ENCODE results near the gene RPS15. TPM values are rescaled to one million over a fixed set of nuclear protein-coding genes. Genes with fewer than 3 reads are reported as not detected.

The RPS15 gene
- total and polyA plus RNA-seq, 2 of the 13 experiments (the other 11 are each of a cell fraction or from before 2014, with no cell fraction given), result 695 to 1,411 TPM

DNA sequence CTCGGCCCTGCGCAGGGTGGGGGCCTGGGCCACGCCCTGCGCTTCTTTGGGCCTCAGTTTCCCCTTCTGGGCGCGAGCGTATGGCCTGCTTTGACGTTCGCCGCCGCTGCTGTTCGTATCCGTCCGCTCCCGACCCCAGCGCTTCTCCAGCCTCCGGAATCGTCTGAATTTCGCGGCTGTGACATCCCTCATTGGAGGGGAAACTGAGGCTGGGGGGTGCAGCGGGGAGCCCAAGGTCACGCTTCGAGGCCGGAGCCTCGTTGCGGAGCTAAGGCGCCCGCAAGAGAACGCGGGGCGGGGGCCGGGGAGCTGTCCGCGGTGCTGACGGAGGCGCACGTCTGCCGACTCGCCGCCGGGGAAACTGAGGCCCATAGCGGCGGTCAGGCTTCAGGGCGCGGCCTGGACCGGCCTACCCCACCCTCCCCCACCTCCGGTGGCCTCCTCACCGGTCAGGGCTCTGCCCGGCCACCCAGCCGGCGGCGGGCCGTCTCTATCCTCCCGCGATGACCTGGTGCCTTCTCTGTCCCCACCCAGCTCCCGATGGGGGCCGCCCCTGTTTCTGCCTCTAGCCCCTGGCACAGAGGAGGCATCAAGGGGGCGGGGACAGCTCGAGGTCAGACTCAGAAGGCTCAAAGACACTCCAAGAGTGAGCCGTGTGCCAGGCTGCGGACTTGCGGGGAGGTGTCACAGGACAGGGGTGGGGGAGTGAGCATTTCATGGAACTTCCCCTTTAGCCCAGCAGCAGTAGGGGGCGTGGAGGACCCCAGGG, 8.7 kb downstream of the RPS15 start (continued):
- TF ChIP-seq STAT6 (CRISPR knock-in tag; IDR thresholded peaks at IDR 0.05; ENCODE audit: borderline replicate concordance), result no peak
- no peak for TF ChIP-seq GPN1 (CRISPR knock-in tag; IDR thresholded peaks at IDR 0.05; ENCODE audit: borderline replicate concordance)
- TF ChIP-seq ARID2 (CRISPR knock-in tag; IDR thresholded peaks at IDR 0.05; ENCODE audit: borderline replicate concordance), result no peak
- no peak for TF ChIP-seq ARHGAP35 (CRISPR knock-in tag; IDR thresholded peaks at IDR 0.05; ENCODE audit: borderline replicate concordance)
- TF ChIP-seq MAFF (IDR thresholded peaks at IDR 0.05; ENCODE audit: low read depth, low read length), result no peak
- TF ChIP-seq JUNB (CRISPR knock-in tag; IDR thresholded peaks at IDR 0.05; ENCODE audit: borderline replicate concordance), result no peak
- no peak for TF ChIP-seq ZNF770 (CRISPR knock-in tag; IDR thresholded peaks at IDR 0.05)
- peak; percentile 67; the same call in 1 of the 2 replicates for TF ChIP-seq KLF6 (CRISPR knock-in tag; IDR thresholded peaks at IDR 0.05)
- TF ChIP-seq ZBTB38 (CRISPR knock-in tag; IDR thresholded peaks at IDR 0.05), result no peak; the same call in 1 of the 2 replicates
- no peak for TF ChIP-seq ZSCAN30 (CRISPR knock-in tag; IDR thresholded peaks at IDR 0.05)
- no peak for TF ChIP-seq HNF4G (IDR thresholded peaks at IDR 0.05; ENCODE audit: borderline replicate concordance, low read depth, low read length)
- TF ChIP-seq HNF4G (CRISPR knock-in tag; IDR thresholded peaks at IDR 0.05; ENCODE audit: borderline replicate concordance, low read depth), result no peak
- TF ChIP-seq, protein P1, sequence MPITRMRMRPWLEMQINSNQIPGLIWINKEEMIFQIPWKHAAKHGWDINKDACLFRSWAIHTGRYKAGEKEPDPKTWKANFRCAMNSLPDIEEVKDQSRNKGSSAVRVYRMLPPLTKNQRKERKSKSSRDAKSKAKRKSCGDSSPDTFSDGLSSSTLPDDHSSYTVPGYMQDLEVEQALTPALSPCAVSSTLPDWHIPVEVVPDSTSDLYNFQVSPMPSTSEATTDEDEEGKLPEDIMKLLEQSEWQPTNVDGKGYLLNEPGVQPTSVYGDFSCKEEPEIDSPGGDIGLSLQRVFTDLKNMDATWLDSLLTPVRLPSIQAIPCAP (CRISPR knock-in tag; IDR thresholded peaks at IDR 0.05; ENCODE audit: low read depth), result no peak
- TF ChIP-seq E2F2 (CRISPR knock-in tag; IDR thresholded peaks at IDR 0.05; ENCODE audit: borderline replicate concordance), result no peak
- no peak; the same call in 1 of the 2 replicates for TF ChIP-seq SIN3A (IDR thresholded peaks at IDR 0.05; ENCODE audit: borderline replicate concordance, low read depth, low read length)
- no peak for TF ChIP-seq ATF7 (IDR thresholded peaks at IDR 0.05)
- no peak for TF ChIP-seq ATF7 (CRISPR knock-in tag; IDR thresholded peaks at IDR 0.05)
- TF ChIP-seq BRD4 (CRISPR knock-in tag; IDR thresholded peaks at IDR 0.05), result no peak
- no peak for TF ChIP-seq RCOR2 (CRISPR knock-in tag; IDR thresholded peaks at IDR 0.05)
- 0 out of 2 replicates have a peak, but pooled peaks have one; percentile 26 for TF ChIP-seq CCDC6 (CRISPR knock-in tag; IDR thresholded peaks at IDR 0.05)
- TF ChIP-seq SOX5 (CRISPR knock-in tag; IDR thresholded peaks at IDR 0.05; ENCODE audit: borderline replicate concordance), result peak; percentile 15; the same call in 1 of the 2 replicates
- no peak for TF ChIP-seq IRX3 (CRISPR knock-in tag; IDR thresholded peaks at IDR 0.05; ENCODE audit: borderline replicate concordance, low read depth)
